ENCODE results near the gene AGRN.
"Not testable (repeated sequence)": the region's sequence is repeated elsewhere in the genome, so short reads cannot be mapped to it uniquely, and the experiment has no call there.

The AGRN gene

DNA sequence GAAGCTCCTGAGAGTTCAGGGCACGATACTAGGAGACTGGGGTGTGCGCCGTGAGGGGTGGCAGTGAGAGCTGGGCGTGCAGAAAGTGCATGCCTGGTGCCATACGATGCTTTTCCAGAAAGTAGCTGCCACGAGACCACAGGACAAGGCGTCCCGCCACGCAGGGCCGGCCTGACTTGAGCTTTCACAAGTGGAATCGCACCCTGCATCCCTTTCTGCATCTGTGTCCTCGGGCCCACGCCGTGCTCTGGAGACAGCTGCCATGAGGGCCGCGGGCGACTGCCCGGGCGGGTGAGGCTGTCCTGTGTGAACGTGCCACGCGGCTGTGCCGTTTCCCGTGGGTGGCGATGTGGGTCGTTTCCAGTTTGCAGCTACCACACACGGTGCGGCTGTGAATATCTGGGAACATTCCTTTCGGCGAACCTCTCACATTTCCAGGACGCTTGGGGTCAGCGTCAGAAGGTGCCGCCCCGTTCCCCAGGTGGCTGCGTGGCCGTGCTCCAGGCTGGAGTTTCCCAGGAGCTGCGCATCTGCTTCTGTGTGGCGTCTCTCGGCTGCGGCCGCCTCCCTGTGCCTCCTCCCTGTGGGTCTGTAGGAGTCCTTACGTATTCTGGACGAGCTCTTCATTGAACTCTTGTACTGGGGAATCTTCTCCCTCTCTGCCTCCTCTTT is 37.0 kb upstream of the AGRN start:
- no peak for DNase-seq

DNA sequence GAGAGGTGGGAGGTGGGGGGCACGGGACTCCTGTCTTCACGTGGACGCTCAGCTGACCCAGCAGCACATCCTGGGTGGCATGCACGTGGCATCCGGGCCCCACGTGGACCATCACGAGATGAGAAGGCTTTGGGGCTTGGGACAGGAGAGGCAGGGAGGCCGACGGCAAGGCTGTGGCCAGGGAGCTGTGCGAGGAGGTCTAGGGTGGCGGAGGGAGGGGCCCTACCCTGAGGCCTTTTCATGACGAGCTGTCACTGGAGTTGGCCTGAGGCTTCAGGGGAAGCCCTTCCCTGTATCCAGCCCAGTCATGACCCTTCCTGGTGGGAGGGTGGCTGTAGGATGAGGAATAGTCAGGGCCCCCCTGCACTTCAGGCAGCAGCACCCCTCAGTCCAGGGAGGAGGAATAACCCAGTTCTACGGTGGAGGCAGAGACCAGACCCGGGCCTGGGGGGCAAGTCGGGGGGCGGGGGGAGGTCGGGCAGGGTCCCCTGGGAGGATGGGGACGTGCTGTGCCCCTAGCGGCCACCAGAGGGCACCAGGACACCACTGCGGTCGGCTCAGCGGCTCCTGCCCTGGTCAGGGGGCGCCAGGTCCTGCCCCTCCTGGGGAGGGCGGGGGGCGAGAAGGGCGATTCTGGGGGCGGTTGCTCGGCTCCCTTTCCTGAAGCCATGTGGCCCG is 36.0 kb upstream of the AGRN start:
- DNase-seq = no peak

- no peak for DNase-seq
These were observed 35.5 kb upstream of the AGRN start for GRCh38 chr1:984476-984814.

DNA sequence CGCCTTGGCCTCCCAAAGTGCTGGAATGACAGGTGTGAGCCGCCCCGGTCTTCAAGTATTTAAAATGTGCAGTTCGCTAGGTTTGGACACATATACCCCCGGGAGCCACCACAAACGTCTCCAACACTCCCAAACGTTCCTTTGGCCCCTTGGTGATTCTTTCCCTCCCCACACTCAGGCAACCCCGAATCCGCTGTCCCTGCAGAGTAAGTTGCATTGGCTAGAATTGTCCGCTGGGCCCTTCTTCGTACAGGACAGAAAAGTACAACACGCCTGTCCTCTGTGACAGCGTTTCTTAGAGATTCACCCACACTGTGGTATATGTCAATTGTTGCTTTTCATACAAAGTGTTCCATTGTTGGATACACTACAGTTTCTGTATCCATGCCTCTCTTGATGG is 34.8 kb upstream of the AGRN start:
- no peak for DNase-seq

- not testable (repeated sequence) for DNase-seq
These were observed 31.9 kb upstream of the AGRN start for GRCh38 chr1:988061-988460.

DNA sequence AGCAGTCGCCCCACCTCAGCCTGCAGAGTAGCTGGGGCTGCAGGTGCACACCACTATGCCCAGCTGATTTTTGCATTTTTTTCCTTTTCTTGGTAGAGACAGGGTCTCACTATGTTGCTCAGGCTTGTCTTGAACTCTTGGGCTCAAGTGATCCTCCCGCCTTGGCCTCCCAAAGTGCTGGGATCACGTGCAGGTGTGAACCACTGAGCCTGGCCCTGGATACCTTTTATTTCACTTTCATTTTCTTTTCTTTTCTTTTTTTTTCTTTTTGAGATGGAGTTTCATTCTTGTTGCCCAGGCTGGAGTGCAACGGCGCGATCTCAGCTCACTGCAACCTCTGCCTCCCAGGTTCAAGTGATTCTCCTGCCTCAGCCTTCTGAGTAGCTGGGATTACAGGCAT is 28.6 kb upstream of the AGRN start:
- not testable (repeated sequence) for DNase-seq

DNA sequence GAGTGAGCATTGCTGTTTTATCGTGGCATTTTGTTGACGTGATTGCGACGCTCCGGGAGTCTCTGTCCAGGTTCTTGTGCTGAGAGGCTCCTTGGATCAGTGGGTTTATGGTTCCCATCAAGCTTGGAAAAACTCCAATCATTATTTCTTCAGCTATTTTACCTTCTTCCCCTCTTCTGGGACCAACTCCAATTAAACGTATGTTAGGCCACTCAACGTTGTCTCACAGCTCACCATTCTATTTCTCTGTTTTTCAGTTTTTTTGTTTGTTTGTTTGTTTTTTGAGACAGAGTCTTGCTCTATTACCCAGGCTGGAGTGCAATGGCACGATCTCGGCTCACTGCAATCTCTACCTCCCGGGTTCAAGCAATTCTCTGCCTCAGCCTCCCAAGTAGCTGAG is 28.0 kb upstream of the AGRN start:
- DNase-seq = no peak

- DNase-seq = no peak
These were observed 27.6 kb upstream of the AGRN start for GRCh38 chr1:992362-992761.

DNA sequence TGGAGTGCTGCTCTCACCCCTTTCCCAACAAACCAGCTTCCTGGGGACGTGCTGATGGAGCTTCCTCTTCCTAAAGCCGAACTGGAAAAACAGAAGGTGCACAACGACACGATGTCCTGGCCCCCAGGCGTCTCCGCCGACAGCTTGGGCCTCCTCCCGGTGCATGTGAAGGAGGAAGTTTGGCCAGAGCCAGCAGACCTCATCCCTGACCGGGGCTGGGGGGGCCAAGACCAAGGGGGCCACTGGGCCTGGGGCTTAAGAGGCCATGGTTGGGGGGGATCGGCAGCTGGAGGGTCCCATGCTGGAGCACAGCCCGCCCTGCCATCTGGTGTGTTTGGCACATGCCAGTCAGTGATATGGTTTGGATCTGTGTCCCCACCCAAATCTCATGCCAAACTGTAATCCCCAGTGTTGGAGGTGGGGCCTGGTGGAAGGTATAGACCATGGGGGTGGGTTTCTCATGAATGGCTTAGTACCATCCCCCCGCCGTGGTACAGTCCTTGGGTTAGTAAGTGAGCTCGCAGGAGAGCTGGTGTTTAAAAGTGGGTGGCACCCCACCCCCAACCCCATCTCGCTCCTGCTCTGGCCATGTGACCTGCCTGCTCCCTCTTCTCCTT is 26.4 kb upstream of the AGRN start:
- no peak for DNase-seq

DNA sequence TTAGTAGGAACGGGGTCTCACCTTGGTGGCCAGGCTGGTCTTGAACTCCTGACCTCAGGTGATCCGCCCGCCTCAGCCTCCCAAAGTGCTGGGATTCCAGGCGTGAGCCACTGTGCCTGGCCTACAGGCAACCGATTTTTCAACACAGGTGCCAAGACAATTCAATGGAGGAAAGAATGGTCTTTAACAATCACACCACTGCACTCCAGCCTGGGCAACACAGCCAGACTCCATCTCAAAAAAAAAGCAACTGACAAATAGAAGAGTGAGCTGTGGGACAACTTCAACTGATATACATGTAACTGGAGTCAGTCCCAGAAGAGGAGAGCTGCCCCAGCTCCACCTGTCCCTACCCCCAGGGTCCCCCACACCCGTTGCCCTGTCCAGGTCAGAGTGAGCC is 25.4 kb upstream of the AGRN start:
- not testable (repeated sequence) for DNase-seq

DNA sequence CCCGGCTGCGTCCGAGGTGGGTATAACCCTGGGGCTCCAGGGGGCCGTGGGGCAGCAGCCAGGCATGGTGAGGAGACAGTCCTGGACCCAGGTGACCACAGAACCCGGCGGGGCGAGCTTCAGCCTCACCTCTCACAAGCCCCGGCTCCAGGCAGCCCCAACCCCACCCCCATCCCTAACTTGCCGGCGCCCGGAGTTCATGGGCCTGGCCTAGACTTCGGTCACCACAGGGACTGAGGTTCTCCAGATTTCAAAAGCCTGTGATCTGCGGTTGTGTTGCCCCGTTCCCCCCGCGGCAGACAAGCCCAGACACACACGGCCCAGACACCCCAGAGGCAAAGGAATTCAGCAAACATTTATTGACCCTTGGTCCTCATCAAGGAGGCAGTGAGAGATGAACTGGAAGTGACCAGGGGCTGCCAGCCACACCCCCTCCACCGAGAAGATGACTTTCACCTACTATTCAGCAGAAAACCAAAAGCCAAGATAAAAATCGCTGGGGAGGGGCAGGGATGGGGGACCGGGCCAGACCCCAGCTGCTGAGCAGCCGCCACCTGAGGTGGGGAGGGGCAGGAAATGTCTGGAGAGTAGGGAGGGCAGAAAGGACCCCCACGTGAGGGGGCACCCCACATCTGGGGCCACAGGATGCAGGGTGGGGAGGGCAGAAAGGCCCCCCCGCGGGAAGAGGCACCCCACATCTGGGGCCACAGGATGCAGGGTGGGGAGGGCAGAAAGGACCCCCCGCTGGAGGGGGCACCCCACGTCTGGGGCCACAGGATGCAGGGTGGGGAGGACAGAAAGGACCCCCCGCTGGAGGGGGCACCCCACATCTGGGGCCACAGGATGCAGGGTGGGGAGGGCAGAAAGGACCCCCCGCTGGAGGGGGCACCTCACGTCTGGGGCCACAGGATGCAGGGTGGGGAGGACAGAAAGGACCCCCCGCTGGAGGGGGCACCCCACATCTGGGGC is 24.0 kb upstream of the AGRN start:
- no peak for DNase-seq

DNA sequence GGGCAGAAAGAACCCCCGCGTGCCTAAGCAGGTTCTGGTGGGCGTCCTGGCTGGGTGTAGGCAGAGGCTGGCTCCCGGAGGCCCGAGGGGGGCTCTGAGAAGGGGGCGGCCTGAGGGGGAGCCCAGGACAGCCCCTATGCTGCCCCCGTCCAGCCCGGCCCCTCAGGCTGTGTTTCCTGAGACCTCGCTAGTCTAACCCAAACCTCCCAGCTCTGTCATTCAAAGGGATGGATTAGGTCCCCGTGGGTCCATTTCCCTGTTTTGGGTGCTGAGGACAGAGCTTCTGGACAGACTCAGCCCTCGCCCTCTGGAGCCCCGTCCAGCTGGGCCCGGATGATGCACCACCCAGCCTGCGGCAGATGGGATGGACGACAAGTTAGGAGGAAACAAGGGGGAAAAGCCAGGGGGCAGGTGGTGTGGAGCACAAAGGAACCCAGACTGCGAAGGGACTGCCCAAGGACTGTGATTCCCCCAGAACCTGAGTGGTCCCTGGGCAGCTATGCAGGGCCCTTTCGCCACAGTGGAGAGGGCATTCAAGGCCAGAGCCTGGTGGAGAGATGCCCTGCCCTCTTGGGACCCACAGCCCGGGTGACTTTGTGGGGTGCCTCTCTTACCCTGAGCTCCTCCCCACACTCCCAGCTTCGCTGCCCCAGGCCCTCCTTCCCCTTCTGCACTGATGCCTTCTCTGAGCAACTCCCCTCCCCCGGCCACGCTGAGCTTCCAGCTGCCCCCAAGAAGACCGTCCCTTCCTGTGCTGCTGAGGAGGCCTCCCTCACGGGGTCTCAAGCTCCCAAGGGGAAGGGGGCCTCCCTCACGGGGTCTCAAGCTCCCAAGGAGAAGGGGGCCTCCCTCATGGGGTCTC is 22.8 kb upstream of the AGRN start:
- no peak for DNase-seq

GRCh38 chr1:997713-997992 is 22.3 kb upstream of the AGRN start:
- DNase-seq = no peak

- no peak for DNase-seq
These were observed 21.8 kb upstream of the AGRN start for GRCh38 chr1:997993-998744.

DNA sequence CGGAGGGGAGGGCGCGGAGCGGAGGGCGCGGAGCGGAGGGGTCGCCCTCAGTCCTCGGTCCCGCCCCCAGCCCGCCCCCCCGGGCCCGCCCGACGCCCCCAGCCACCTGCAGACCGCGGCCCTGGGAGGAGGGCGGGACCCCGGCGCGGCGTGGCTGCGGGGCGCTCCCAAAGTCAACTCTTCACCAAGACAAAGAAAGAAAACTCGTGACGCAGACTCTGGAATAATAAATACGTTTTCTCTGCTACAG is 21.2 kb upstream of the AGRN start:
- DNase-seq = no peak

DNA sequence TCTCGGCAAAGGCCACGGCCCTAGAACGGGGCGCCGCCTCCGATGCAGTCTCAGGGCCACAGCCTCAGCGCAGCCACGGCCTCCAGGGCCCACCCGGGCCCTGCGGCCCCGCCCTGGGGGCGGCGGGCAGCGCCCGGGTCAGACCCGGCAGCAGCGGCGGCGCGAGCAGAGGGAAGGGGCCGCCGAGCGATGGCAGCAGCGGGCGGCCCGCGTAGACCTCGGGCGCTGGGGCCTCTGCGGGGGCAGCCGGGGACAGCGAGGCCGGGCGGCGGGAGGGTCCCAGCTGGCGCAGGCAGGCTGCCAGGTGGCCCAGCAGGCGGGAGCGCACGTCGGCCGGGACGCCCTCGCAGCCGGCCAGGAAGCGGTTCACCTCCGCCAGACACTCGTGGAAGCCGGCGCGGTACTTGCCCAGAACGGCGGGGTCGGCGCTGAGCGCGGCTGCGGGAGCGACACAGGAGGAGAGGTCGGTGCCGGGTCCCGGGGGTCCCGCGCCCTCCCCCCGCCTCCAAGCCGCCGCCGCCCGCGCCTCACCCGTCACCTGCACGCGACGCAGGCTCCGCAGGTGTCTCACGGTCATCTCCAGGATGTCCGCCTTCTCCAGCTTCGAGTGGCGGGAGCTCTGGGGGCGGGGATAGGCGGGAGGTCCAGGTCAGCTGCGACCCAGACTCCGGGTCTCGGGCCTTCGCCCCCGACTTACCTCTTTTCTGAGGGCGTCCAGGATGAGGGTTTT is 20.8 kb upstream of the AGRN start:
- DNase-seq = peak; percentile 43

DNA sequence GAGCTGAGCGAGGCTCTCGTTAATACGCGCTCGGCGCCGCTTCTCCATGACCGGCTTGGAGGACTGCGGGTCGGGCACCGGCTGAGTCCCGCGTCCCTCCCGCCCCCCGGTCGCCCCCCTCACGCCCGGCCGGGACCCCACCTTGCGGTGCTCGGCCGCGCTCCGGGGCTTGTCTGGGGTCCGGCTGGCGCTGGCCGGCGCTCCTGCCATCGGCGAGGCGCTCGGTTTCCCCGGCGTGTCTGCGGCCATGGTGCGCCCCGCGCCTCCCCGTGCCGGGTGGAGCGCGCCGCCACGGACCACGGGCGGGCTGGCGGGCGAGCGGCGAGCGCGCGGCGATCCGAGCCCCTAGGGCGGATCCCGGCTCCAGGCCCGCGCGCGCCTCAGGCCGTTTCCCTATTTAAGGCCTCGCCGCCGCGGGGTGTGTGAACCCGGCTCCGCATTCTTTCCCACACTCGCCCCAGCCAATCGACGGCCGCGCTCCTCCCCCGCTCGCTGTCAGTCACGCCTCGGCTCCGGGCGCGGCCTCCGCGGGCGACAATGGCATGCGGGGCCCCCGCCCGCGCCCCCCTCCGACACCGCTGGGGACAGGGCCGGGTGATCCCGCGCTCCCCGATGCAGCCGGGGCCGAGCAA is 20.1 kb upstream of the AGRN start, which contains the start of gene HES4:
Gene HES4, minus strand, starts transcription at position 373 of the 632 bp plus-strand sequence. Its CDS starts 124 bp downstream, at position 249.
- peak; percentile 96 for DNase-seq

DNA sequence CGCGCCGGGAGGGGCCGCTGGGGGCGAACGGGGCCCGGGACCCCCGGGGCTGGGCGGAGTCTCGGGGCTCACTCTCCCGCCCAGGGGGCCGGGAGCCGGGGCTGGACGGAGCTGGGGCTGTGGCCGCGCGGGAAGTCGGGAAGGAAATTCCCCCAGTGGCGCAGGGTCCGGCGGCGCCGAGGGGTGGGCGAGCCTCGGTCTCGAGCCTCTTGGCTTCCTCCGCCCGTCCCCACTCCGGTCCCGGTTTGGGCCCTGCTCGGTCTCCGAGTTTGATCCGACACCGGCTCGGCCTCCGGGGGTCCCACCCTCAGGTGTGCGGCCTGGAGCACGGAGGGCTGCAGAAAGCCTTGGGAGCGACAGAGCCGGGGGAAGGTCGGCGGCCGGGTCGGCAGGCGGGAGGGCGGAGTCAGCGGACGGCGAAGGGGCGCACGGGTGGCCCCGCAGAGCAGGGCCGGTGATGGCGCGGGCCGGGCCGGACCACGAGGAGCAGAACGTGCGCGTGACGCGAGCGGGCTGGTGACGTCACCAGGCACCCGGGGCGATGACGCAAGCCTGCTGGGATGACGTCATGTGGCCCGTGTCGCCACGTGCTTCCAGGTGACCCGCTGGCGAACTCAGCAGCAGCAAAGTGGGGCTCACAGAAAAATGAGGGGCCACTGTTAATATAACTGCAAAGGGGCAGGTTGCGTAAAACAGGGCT is 19.4 kb upstream of the AGRN start:
- DNase-seq = peak; percentile 90

DNA sequence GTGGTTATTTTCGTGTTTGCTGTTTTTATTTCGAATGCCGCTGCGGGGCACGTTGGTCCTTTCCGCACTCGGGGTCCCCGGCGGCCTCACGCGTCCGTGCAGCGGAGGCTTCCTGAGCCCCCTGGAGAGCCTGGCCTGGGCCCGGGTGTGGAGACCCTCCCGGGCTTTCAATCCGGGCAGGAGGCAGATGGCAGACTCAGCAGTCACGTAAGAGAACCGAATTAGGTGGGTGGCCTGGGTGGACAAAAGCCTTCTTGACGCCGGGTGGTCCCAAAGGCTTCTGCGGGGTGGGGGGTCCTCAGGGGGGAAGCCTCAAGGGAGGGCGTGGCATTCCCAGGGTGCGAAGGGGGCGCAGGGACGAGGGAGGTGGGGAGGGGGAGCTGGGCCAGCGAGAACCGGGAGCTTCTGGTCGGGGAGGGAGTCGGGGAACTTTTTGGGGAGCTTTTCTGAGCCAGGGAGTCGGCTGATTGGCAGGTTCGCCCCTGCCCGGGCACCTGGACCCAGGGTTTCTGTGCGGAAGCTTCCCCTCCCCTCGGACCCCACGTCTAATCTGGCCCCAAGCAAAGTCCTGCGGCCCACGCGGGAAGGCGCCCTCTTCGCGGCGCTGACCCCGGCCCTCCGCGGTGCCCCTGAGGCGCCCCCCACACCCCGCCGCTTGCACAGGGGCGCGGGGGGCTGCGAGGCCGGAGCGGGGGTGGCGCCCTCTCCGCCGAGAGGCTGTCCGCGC is 18.7 kb upstream of the AGRN start:
- no peak for DNase-seq
